HepG2 (cell line): ENCODE results near the gene SLC44A4. TPM values are rescaled to one million over a fixed set of nuclear protein-coding genes. Genes with fewer than 3 reads are reported as not detected.

Experiments used
- ARID3A ChIP-seq: IDR thresholded peaks from 2 replicates; pipeline ENCODE4 v1.6.1; 2012; ENCODE audit warnings: low read depth, low read length, improper control_type of control experiment
- CAMTA2 ChIP-seq: sonication (generic); formaldehyde crosslinking; IDR thresholded peaks from 2 replicates; pipeline ENCODE4 v1.4.0; 2020; ENCODE audit warnings: mild to moderate bottlenecking, missing genetic modification reagents, borderline replicate concordance
- CEBPB ChIP-seq: IDR thresholded peaks from 2 replicates; pipeline ENCODE4 v1.6.1; 2011; ENCODE audit warnings: low read depth, low read length, improper control_type of control experiment, borderline replicate concordance
- CENPBD1 ChIP-seq: sonication (generic); formaldehyde crosslinking; IDR thresholded peaks from 2 replicates; pipeline ENCODE4 v1.8.0; 2022; ENCODE audit warnings: missing genetic modification reagents, low read depth, mild to moderate bottlenecking, borderline replicate concordance
- ELF4 ChIP-seq: sonication (generic); formaldehyde crosslinking; IDR thresholded peaks from 2 replicates; pipeline ENCODE4 v1.5.0; 2020; ENCODE audit warnings: missing genetic modification reagents, mild to moderate bottlenecking, moderate library complexity, borderline replicate concordance
- GABPA ChIP-seq, 2 experiments: IDR thresholded peaks; 2 replicates each; pipeline ENCODE4 v1.6.1; 2011 to 2016; ENCODE audit warnings: low read depth in 2 of 2, low read length in 1 of 2, missing biosample characterization in 1 of 2, missing genetic modification characterization in 1 of 2
- HOXD1 ChIP-seq: sonication (generic); formaldehyde crosslinking; IDR thresholded peaks from 2 replicates; pipeline ENCODE4 v1.5.0; 2020; ENCODE audit warnings: missing genetic modification reagents
- IKZF1 ChIP-seq: fragments of 450-650 bp; IDR thresholded peaks from 2 replicates; pipeline ENCODE4 v1.7.1; 2016
- ISX ChIP-seq: sonication (generic); formaldehyde crosslinking; conservative IDR thresholded peaks from 2 replicates; pipeline ENCODE4 v1.5.0; 2020; ENCODE audit warnings: missing genetic modification reagents
- KMT2B ChIP-seq: IDR thresholded peaks from 2 replicates; pipeline ENCODE4 v1.6.1; 2016; ENCODE audit warnings: missing genetic modification reagents, missing compliant biosample characterization
- POLR2AphosphoS5 ChIP-seq: IDR thresholded peaks from 2 replicates; pipeline ENCODE4 v1.6.1; 2012; ENCODE audit warnings: low read depth, low read length
- SMAD1 ChIP-seq: sonication (generic); formaldehyde crosslinking; IDR thresholded peaks from 2 replicates; pipeline ENCODE4 v1.4.0; 2020; ENCODE audit warnings: missing genetic modification reagents, low read depth, mild to moderate bottlenecking, borderline replicate concordance
- SRY ChIP-seq: sonication (generic); formaldehyde crosslinking; IDR thresholded peaks from 2 replicates; pipeline ENCODE4 v1.8.0; 2022; ENCODE audit warnings: mild to moderate bottlenecking, missing genetic modification reagents
- ZFY ChIP-seq: sonication (generic); formaldehyde crosslinking; IDR thresholded peaks from 2 replicates; pipeline ENCODE4 v1.4.0; 2020; ENCODE audit warnings: missing genetic modification reagents
- ZNF136 ChIP-seq: sonication (generic); formaldehyde crosslinking; IDR thresholded peaks from 2 replicates; pipeline ENCODE4 v1.8.1; 2022; ENCODE audit warnings: low read depth, mild to moderate bottlenecking, moderate library complexity, missing genetic modification reagents
- ZNF317 ChIP-seq: sonication (generic); formaldehyde crosslinking; IDR thresholded peaks from 2 replicates; pipeline ENCODE4 v1.5.0; 2020; ENCODE audit warnings: mild to moderate bottlenecking, missing genetic modification reagents
- ZNF362 ChIP-seq: sonication (generic); formaldehyde crosslinking; IDR thresholded peaks from 2 replicates; pipeline ENCODE4 v1.4.0; 2020; ENCODE audit warnings: missing genetic modification reagents, mild to moderate bottlenecking, borderline replicate concordance
- ZNF414 ChIP-seq: sonication (generic); formaldehyde crosslinking; IDR thresholded peaks from 2 replicates; pipeline ENCODE4 v1.5.0; 2020; ENCODE audit warnings: missing genetic modification reagents
- ZNF446 ChIP-seq: sonication (generic); formaldehyde crosslinking; IDR thresholded peaks from 2 replicates; pipeline ENCODE4 v1.5.0; 2020; ENCODE audit warnings: mild to moderate bottlenecking, missing genetic modification reagents
- ZNF687 ChIP-seq: sonication (generic); formaldehyde crosslinking; IDR thresholded peaks from 2 replicates; pipeline ENCODE4 v1.5.1; 2020; ENCODE audit warnings: mild to moderate bottlenecking, missing genetic modification reagents, moderate library complexity
- polyA plus RNA-seq, 8 experiments: library from polyadenylated mRNA; depleted of rRNA in 3 of 8; stranded (reverse) in 7 of 8; unstranded in 1 of 8; fragments of >200 nt; fragmentation: Illumina TruSeq in 4 of 8; extraction: Trizol in 4 of 8; gene quantifications; 2 replicates each; pipeline versions ENCODE4 v1.2.1 to v1.2.3, GENCODE V29; 2011 to 2016; ENCODE audit warnings: low read depth in 4 of 8, missing spikeins in 1 of 8, mixed read lengths in 1 of 8; ENCODE audit not compliant: insufficient read depth in 1 of 8
- total RNA-seq, 5 experiments: library from RNA; depleted of rRNA; stranded (reverse); fragments of >200 nt; fragmentation: Illumina TruSeq; extraction: Trizol; gene quantifications; 2 replicates each; pipeline ENCODE4 v1.2.3, GENCODE V29; 2016; ENCODE audit warnings: low read depth in 1 of 5

Gene SLC44A4
- total and polyA plus RNA-seq, 2 of the 13 experiments (the other 11 are each of a cell fraction or from before 2014, with no cell fraction given) = 3.5 to 5.9 TPM

GRCh38 chr6:31822036-31822821 lies 56.6 kb downstream of the SLC44A4 start (continued):
- TF ChIP-seq ZNF446 (no peak), ZNF687 (CRISPR knock-in tag) (peak; percentile 44), SRY (CRISPR knock-in tag) (peak; percentile 33; the same call in 1 of the 2 replicates), ZNF136 (CRISPR knock-in tag) (peak; percentile 67; the same call in 1 of the 2 replicates), GABPA (IDR thresholded peaks at IDR 0.05; ENCODE audit: low read depth, low read length) (no peak), GABPA (CRISPR knock-in tag; IDR thresholded peaks at IDR 0.05; ENCODE audit: low read depth) (peak; percentile 42; the same call in 1 of the 2 replicates), HOXD1 (CRISPR knock-in tag) (no peak), ZNF362 (CRISPR knock-in tag) (no peak), CEBPB (peak; percentile 36; the same call in 1 of the 2 replicates), IKZF1 (no peak), SMAD1 (CRISPR knock-in tag) (no peak), POLR2AphosphoS5 (peak; percentile 78), CAMTA2 (no peak), CENPBD1 (CRISPR knock-in tag) (no peak), KMT2B (CRISPR knock-in tag) (peak; percentile 10; the same call in 1 of the 2 replicates), ISX (no peak), ZNF414 (CRISPR knock-in tag) (0 out of 2 replicates have a peak, but pooled peaks have one; percentile 12), ZNF317 (no peak), ELF4 (CRISPR knock-in tag) (peak; percentile 44; the same call in 1 of the 2 replicates), ZFY (CRISPR knock-in tag) (no peak), ARID3A (0 out of 2 replicates have a peak, but pooled peaks have one; percentile 32)
